Measurements from ENCODE around the gene TRIM10.

DNA sequence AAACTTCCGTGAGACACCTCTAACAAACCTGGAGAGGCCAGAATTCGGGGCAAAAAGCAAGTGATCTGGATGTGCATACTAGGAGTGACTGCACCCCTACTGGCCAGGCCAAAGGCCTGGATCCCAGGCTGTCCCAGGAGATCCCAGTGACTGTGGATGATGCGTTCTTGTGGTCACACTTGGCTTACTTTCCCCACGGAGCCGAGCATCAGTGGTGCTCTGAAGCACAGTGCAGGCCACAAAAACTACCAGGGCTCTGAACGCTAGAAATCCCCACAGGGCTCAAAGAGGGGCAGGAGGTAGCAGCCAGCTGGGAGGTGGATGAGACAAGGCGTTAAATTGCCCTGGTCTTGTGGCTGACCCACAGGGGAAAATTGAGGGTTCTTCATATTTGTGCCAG is 45.1 kb upstream of the TRIM10 start:
- TF ChIP-seq EZH2 (optimal IDR thresholded peaks at IDR 0.05; ENCODE audit: low read depth, low read length): no peak
- TF ChIP-seq, protein P1, sequence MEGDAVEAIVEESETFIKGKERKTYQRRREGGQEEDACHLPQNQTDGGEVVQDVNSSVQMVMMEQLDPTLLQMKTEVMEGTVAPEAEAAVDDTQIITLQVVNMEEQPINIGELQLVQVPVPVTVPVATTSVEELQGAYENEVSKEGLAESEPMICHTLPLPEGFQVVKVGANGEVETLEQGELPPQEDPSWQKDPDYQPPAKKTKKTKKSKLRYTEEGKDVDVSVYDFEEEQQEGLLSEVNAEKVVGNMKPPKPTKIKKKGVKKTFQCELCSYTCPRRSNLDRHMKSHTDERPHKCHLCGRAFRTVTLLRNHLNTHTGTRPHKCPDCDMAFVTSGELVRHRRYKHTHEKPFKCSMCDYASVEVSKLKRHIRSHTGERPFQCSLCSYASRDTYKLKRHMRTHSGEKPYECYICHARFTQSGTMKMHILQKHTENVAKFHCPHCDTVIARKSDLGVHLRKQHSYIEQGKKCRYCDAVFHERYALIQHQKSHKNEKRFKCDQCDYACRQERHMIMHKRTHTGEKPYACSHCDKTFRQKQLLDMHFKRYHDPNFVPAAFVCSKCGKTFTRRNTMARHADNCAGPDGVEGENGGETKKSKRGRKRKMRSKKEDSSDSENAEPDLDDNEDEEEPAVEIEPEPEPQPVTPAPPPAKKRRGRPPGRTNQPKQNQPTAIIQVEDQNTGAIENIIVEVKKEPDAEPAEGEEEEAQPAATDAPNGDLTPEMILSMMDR (IDR thresholded peaks at IDR 0.05; ENCODE audit: low read length): no peak
- TF ChIP-seq EZH2phosphoT487 (IDR thresholded peaks at IDR 0.05; ENCODE audit: low read length): no peak

All from MM.1S (cell line).